Measurements from ENCODE around the gene CACNA1C. TPM values are rescaled to one million over a fixed set of nuclear protein-coding genes. Genes with fewer than 3 reads are reported as not detected.

The CACNA1C gene
- total RNA-seq, 4 donors from 2014 or later = 2.9 to 5.3 (median 4.3) TPM

DNA sequence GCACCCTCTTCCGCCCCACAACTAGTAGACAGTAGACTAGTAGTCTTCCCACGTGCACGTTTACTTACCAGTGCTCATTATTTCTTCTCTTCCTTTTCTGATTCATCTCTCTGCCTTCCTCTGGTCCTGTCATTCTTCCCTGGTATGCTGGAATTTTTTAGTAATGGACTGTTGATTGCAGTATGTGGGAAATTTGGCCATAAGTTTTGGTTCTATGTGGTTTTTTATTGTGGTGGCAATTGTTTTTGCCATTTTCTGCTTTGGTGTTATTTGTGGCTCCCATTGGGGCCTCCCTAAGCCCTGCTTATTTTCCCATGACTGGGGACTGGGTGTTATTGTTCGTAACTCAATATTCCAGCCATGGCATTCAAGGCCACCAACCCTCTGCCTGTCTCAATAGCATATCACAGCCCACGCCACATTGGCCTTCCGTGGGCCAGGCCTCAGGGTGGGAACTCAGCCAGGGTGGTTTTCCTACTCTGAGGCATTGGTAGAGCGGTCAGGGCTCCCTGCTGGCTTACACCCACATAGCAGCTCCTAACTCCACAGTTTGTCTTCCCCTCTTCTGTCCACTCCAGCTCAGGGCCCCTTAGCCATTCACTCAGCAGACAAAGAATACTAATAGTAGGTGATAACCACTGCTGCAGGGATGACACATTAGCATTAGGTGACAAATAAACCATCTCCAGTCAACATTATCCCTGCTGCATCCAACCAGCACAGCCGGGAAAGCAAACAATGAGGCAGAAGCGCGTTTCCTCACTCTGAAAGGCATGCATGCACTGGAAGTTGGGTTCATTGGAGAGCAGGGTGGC, 321.5 kb downstream of the CACNA1C start:
- TF ChIP-seq, protein P1, sequence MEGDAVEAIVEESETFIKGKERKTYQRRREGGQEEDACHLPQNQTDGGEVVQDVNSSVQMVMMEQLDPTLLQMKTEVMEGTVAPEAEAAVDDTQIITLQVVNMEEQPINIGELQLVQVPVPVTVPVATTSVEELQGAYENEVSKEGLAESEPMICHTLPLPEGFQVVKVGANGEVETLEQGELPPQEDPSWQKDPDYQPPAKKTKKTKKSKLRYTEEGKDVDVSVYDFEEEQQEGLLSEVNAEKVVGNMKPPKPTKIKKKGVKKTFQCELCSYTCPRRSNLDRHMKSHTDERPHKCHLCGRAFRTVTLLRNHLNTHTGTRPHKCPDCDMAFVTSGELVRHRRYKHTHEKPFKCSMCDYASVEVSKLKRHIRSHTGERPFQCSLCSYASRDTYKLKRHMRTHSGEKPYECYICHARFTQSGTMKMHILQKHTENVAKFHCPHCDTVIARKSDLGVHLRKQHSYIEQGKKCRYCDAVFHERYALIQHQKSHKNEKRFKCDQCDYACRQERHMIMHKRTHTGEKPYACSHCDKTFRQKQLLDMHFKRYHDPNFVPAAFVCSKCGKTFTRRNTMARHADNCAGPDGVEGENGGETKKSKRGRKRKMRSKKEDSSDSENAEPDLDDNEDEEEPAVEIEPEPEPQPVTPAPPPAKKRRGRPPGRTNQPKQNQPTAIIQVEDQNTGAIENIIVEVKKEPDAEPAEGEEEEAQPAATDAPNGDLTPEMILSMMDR (IDR thresholded peaks at IDR 0.05; ENCODE audit: low read depth) = no peak

DNA sequence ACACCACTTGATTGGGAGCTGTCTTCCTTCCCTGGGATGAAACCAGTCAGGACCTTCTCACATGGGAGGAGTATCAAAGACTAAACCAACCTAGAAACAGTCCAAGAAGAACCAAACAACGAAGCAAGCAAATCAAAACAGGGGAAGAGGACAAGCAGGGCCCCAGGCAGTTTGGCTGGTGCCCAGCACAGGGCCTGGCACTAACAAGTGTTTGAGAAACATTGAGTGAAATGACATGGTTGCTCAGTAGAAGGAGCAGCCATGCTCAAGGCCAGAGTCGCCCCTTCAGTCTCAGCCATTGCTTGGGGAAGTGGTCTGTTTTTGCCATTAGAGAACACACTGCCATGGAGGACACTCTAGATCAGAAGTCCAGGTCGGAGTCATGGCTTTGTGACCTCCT, 323.1 kb downstream of the CACNA1C start:
- TF ChIP-seq, protein P1 (IDR thresholded peaks at IDR 0.05; ENCODE audit: low read depth) = no peak

DNA sequence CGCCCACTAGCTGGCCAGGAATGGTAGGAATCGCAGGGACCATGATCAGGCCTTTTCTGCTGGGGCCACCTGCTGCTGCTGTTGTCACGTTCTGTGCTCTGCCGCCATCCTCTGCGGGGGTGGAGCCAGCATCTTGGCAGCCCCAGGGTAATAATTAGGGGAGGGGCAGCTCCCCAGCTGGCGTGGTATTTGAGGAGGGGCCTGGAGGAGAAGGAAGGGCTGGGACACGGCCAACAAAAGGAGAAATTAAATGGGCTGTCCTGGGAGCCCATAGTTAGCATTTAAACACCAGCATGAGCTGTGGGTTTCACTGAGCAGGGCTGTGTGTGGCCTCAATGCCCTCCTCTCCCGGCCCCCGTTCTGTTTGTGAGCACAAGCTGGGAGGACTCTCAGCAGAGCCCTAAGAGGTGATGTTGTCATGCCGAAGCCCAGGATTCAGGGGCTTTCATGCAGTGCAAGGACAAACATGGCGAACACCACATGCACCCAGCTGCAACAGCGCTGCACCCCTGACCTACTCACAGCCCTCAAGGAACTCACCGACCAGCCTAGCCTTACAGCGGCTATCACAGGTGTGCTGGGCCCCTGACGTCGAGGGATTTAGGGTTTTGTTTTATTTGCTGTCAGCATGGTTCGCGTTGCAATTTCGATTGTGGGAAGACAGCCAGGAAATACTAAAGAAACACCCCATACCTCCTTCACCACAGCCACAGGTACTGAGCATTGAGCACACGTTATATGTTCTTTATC, 324.3 kb downstream of the CACNA1C start:
- TF ChIP-seq, protein P1 (IDR thresholded peaks at IDR 0.05; ENCODE audit: low read depth) = no peak

DNA sequence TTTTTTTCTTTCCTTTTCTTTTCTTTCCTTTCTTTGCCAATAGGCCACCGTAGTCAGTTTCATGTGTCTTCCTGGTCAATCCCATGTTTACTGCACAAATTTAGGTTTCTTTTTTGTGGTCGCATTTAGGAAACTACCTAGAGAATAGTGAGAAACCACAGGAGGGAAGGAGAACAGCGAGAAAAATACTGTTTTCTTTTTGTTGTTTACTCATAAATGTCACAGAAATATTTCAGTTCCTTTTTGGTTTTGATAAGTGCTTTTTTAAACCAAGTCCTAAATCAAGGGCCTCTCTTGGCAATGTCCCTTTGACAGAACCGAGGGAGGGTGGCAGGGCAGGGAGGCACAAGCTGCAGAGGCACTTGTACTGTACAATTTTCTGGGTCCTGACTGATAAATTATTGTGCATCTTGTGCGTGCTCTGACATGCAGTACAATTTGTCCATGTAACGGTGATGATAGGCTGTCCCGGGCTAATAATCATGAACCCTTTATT, 326.1 kb downstream of the CACNA1C start:
- TF ChIP-seq, protein P1 (IDR thresholded peaks at IDR 0.05; ENCODE audit: low read depth) = no peak

DNA sequence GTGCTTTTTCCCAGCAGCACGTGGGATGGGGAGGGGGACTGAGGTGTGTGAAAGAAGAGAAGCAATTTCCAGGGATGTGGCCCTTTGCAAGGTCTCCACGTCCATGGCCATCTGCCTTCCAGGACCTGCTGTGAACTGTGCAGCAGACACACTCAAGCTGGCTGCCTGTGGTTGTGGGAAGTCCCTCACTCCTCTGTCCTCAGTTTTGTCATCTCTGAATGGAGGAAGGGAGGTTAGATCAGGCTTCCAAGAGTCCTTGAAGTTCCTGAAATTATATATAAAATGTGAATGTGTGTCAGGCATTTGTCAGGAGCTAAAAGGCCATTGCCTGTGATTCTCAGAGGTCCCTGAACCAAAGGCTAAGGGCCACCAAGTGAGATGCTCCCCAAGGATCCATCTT, 328.2 kb downstream of the CACNA1C start:
- TF ChIP-seq, protein P1 (IDR thresholded peaks at IDR 0.05; ENCODE audit: low read depth) = no peak

DNA sequence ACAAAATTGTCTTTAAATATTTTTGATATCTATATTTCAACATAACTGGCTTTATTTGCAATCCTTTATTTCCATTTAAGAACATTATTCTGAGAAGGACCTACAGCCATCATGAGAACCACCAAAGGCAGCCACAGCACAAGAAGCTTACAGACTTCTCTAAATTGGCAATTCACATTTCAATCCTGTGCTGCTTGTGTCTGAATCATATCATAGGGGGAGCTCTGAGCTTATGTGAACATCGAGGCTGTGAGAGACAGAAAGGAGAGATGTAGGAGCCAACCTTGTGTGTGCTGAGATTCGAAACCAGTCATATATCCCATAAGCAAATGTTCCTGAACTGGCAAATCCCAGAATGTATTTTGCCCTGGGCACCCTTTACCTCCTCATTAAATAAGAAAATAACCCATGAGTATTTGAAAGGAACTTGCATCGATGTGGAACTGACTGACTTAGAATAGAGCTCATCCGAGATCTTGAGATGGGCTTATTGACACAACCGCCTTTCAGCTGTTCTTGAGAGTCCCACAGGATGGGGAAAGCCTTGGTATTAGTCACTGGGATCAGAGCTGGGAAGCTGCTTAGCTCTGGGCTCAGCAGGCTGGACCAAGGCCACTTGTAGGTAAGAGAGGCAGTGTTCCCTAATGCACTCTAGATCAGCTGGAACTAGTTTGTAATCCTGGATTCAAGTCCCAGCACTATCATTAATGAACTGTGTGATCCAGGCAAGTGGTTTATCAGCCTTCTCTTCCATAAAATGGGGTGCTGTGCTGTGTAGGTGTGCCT, 329.8 kb downstream of the CACNA1C start:
- TF ChIP-seq, protein P1 (IDR thresholded peaks at IDR 0.05; ENCODE audit: low read depth) = no peak
